ENCODE data around the gene AFF1. TPM values are rescaled to one million over a fixed set of nuclear protein-coding genes. Genes with fewer than 3 reads are reported as not detected.

Gene AFF1
- total RNA-seq, 4 donors from 2014 or later: 105 to 152 (median 111) TPM

- TF ChIP-seq EP300 (IDR thresholded peaks at IDR 0.05): no peak
- no peak for TF ChIP-seq POLR2A (IDR thresholded peaks at IDR 0.05)
- TF ChIP-seq, protein P1, sequence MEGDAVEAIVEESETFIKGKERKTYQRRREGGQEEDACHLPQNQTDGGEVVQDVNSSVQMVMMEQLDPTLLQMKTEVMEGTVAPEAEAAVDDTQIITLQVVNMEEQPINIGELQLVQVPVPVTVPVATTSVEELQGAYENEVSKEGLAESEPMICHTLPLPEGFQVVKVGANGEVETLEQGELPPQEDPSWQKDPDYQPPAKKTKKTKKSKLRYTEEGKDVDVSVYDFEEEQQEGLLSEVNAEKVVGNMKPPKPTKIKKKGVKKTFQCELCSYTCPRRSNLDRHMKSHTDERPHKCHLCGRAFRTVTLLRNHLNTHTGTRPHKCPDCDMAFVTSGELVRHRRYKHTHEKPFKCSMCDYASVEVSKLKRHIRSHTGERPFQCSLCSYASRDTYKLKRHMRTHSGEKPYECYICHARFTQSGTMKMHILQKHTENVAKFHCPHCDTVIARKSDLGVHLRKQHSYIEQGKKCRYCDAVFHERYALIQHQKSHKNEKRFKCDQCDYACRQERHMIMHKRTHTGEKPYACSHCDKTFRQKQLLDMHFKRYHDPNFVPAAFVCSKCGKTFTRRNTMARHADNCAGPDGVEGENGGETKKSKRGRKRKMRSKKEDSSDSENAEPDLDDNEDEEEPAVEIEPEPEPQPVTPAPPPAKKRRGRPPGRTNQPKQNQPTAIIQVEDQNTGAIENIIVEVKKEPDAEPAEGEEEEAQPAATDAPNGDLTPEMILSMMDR (IDR thresholded peaks at IDR 0.05): no peak
- peaks cover 0 to 17% (median 6%) of the 10 kb centered on the region in 4 donors for H3K4me1 ChIP-seq
- no peaks in the 10 kb centered on the region for H3K27me3 ChIP-seq
- H3K27ac ChIP-seq: no peak overlapping the region
- 56 to 58% methylated on average over 10 of the region's 10 CpGs for WGBS, 2 donors
- no peak overlapping the region for H3K4me3 ChIP-seq
- H3K9me3 ChIP-seq: no peaks in the 10 kb centered on the region
- H3K36me3 ChIP-seq: peaks cover 0 to 18% (median 0%) of the 10 kb centered on the region in 3 donors
- no peak for DNase-seq (ENCODE audit: low spot score in 2 of 2)
These were observed 16.2 kb downstream of the AFF1 start for GRCh38 chr4:86950831-86951525.

GRCh38 chr4:86955888-86956451, 21.2 kb downstream of the AFF1 start:
- DNase-seq (ENCODE audit: low spot score in 2 of 2): no peak
- Histone ChIP-seq H3K27me3 (no peaks in the 10 kb centered on the region), H3K27ac (no peak overlapping the region), H3K4me1 (peaks cover 0 to 15% (median 7%) of the 10 kb centered on the region in 4 donors), H3K4me3 (no peak overlapping the region), H3K36me3 (peaks cover 0 to 8% (median 0%) of the 10 kb centered on the region in 3 donors), H3K9me3 (no peaks in the 10 kb centered on the region)
- TF ChIP-seq, protein P1 (IDR thresholded peaks at IDR 0.05): no peak

- H3K27me3 ChIP-seq: no peaks in the 10 kb centered on the region
- no peaks in the 10 kb centered on the region for H3K9me3 ChIP-seq
- no peak overlapping the region for H3K27ac ChIP-seq
- WGBS, 2 donors: 100% methylated on average over 1 of the region's 1 CpG
- peaks cover 0 to 4% (median 0%) of the 10 kb centered on the region in 3 donors for H3K36me3 ChIP-seq
- no peak for DNase-seq (ENCODE audit: low spot score in 2 of 2)
- TF ChIP-seq EP300 (IDR thresholded peaks at IDR 0.05) (no peak), POLR2A (IDR thresholded peaks at IDR 0.05) (no peak)
- TF ChIP-seq, protein P1 (IDR thresholded peaks at IDR 0.05): no peak
- peaks cover 0 to 27% (median 8%) of the 10 kb centered on the region in 4 donors for H3K4me1 ChIP-seq
- no peak overlapping the region for H3K4me3 ChIP-seq
These were observed 22.4 kb downstream of the AFF1 start for GRCh38 chr4:86957215-86957614.

GRCh38 chr4:86959588-86960500, 25.0 kb downstream of the AFF1 start:
- H3K4me1 ChIP-seq: peaks cover 0 to 27% (median 8%) of the 10 kb centered on the region in 4 donors
- no peak overlapping the region for H3K27ac ChIP-seq
- WGBS, 2 donors: 67% methylated on average over 11 of the region's 11 CpGs
- H3K4me3 ChIP-seq: no peak overlapping the region
- no peaks in the 10 kb centered on the region for H3K36me3 ChIP-seq
- TF ChIP-seq EP300 (IDR thresholded peaks at IDR 0.05): no peak
- no peak for TF ChIP-seq POLR2A (IDR thresholded peaks at IDR 0.05)
- TF ChIP-seq, protein P1 (IDR thresholded peaks at IDR 0.05): no peak
- no peak for DNase-seq (ENCODE audit: low spot score in 2 of 2)
- no peaks in the 10 kb centered on the region for H3K9me3 ChIP-seq
- no peaks in the 10 kb centered on the region for H3K27me3 ChIP-seq
